Skeletal muscle satellite cell (primary cell): ENCODE measurements around the gene RASGRP4.

ENCODE experiments used
- H3K27me3 ChIP-seq: 2 replicates; pipeline ENCODE4 v1.7.0; 2013; ENCODE audit warnings: low read length; ENCODE audit not compliant: control insufficient read depth, insufficient read depth
- H3K36me3 ChIP-seq: 2 replicates; pipeline ENCODE4 v1.7.0; 2013; ENCODE audit warnings: mild to moderate bottlenecking, control low read depth, low read length; ENCODE audit not compliant: insufficient read depth
- H3K4me1 ChIP-seq: 2 replicates; pipeline ENCODE4 v1.7.0; 2013; ENCODE audit warnings: low read length; ENCODE audit not compliant: control insufficient read depth, insufficient read depth
- H3K4me2 ChIP-seq: 2 replicates; pipeline ENCODE4 v1.7.0; 2013; ENCODE audit warnings: mild to moderate bottlenecking, low read length
- H3K4me3 ChIP-seq: 2 replicates; pipeline ENCODE4 v1.7.0; 2013; ENCODE audit warnings: low read length
- H3K9ac ChIP-seq: 2 replicates; pipeline ENCODE4 v1.7.0; 2013; ENCODE audit warnings: mild to moderate bottlenecking, low read depth, low read length, moderate library complexity
- H3K9me3 ChIP-seq: replicated peaks from 2 replicates; pipeline ENCODE4 v1.7.0; 2013; ENCODE audit warnings: mild to moderate bottlenecking, control low read depth, low read length

RASGRP4 gene

GRCh38 chr19:38360839-38361631 lies 65.0 kb downstream of the RASGRP4 start:
- H3K9ac ChIP-seq: no peak overlapping the region
- peaks cover 4% of the 10 kb centered on the region for H3K4me1 ChIP-seq
- peaks cover 47% of the 10 kb centered on the region for H3K27me3 ChIP-seq
- H3K9me3 ChIP-seq: no peaks in the 10 kb centered on the region
- H3K4me2 ChIP-seq: peak overlapping the region; percentile 88
- peak overlapping the region; percentile 73 for H3K4me3 ChIP-seq
- H3K36me3 ChIP-seq: no peaks in the 10 kb centered on the region

DNA sequence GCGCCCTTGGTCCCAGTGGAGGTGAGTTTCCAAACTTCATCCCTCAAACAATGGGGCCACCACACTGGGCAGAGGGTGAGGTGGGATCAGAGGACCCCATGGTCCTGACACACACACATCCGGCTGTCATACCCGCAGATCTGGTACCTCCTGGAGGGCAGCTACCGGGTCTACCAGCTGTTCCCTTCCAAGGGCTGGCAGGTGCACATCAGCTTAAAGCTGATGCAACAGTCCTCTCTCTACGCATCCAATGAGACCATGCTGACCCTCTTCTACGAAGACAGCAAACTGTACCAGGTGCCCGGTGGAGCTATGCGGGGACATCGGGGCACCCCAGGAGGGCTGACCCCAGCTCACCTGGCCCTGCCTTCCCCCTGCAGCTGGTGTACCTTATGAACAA lies 65.7 kb downstream of the RASGRP4 start:
- Histone ChIP-seq H3K9ac (no peak overlapping the region), H3K4me1 (peaks cover 4% of the 10 kb centered on the region), H3K36me3 (no peaks in the 10 kb centered on the region), H3K27me3 (peaks cover 49% of the 10 kb centered on the region), H3K4me2 (no peak overlapping the region), H3K4me3 (no peak overlapping the region), H3K9me3 (no peaks in the 10 kb centered on the region)

DNA sequence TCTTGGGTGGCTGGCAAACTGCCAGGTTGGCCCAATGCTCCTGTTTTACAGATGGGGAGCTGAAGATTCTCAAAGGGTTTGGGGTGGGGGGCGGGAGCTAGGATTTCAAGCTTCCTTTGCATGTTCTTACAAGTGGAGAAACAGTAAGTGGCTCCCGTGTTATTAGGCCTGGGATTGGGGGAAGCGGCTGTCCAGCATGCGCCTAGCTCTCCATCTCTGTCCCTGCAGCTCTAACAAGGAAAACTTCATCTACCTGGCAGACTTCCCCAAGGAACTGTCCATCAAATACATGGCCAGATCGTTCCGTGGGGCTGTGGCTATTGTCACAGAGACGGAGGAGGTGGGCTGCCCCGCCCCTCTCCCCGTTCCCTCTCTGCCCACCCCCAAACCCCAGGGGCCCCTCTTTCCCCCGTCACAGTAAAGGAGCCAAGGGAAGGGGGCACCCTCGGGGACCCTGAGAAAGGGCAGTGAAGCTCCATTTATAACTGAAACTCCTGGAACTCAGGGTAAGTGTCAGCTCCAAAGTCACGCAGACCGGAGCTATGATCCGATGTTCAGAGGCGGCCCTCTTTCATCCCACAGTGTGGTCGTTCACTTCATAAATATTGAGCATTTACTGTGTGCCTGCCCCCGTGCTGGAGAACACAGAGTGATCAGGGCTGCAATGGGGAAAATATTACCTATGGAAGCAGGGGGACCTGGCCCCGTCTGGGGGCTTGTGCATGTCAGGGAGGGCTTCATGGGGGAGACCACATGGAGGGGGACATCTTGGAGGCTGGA lies 66.6 kb downstream of the RASGRP4 start:
- H3K4me1 ChIP-seq: peaks cover 4% of the 10 kb centered on the region
- H3K36me3 ChIP-seq: no peaks in the 10 kb centered on the region
- no peak overlapping the region for H3K4me3 ChIP-seq
- H3K9me3 ChIP-seq: no peaks in the 10 kb centered on the region
- no peak overlapping the region for H3K9ac ChIP-seq
- H3K4me2 ChIP-seq: no peak overlapping the region
- peaks cover 53% of the 10 kb centered on the region for H3K27me3 ChIP-seq
